Femur (tissue), 1 donor: ENCODE results near the gene AGAP3.

ENCODE experiments used
- DNase-seq: peaks from one replicate; pipeline ENCODE4 v3.0.0-alpha.2; 2017

Gene AGAP3

DNA sequence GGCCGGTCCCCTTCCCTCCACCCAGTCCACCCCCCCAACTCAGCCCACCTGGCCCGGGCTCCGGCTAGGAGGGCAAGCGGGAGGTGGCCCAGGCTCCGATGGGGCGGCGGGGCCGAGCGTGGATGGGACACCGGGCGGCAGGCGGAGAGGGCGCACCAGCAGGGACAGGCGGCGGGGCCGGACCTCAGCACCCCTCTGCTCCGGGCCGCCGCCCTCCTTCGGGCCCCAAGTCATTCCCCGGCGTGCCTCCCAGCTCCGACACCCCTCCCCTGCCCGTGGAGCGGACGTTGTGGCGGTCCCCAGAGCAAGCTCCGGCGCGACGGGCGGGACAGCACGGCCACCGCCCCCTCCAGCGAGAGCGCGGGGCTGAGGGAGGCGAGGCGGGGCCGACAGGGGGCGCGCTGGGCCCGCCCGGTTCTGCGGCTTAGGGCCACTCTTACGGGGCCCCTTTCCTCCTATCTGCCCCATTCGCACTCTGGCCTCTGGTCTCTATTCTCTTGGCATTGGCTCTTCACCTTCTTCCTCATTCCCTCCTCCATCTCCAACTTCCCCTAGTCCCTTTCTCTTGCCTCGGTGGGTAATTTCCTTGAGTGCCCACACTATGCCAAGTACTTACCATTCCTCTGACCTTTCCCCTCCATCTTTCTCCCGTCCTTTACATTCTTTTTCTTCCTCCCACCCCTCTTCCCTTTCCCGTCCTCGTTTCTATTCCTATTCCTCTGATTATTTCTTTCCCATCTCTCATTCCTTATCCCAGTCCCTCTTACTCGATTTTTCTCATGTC, 81.9 kb downstream of the AGAP3 start:
- DNase-seq: no peak

DNA sequence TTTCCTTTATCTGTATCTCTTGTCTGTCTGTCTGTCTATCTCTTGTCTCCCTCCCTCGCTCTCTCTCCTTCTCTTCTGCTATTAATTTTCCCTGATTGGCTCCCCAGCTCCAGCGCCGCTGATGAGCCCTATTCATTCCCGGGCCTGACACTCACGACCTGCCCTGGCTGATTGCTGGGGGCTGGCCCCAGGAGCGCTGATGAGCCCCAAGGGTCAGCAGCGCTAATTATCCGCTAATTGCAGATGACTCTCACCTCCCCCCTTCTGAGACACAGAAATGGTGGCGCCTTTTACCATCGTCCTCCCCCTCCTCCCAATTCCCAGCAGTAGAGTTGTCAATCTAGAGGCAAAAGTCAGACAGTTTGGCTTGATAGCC, 82.5 kb downstream of the AGAP3 start:
- no peak for DNase-seq

DNA sequence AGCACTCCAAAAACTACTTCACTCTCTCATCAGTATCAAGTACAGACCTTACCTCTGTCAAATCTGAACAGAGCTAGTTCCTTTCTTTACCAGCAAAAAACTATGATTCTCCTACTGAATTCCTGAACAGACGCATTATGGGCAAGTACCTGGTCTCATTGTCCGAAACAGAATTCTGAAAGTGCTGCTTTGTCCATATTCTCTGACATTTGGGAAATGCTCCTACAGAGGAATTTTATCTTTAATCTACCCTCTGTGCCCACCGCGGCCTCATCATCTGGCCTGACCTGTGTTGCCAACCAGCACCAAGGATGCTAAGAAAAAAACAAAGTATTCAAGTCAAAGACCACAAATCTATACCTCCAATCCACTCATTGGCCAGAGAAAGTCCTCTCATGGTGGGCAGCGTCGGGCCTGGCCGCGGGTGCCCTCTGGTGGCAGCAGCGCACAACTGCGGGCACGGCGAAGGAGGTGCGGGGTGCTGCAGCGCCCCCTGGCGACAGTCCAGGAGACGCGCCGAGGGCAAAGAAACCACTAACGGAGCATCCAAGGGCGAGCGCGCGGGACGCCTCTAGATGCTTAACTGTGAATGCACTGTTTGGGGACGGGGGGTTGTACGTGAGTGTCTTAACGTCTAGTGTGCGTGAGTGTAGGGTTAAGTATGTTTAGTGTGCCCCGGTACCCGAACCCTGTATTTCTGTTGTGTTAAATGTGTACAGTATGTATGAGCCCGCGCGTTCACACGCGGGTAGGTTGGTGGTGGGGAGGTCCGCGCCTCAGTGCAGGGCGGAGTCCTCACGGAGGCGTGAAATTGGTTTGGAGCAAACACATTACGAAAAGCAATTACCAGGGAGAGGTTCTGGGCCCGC, 86.2 kb downstream of the AGAP3 start:
- DNase-seq: peak; percentile 88

DNA sequence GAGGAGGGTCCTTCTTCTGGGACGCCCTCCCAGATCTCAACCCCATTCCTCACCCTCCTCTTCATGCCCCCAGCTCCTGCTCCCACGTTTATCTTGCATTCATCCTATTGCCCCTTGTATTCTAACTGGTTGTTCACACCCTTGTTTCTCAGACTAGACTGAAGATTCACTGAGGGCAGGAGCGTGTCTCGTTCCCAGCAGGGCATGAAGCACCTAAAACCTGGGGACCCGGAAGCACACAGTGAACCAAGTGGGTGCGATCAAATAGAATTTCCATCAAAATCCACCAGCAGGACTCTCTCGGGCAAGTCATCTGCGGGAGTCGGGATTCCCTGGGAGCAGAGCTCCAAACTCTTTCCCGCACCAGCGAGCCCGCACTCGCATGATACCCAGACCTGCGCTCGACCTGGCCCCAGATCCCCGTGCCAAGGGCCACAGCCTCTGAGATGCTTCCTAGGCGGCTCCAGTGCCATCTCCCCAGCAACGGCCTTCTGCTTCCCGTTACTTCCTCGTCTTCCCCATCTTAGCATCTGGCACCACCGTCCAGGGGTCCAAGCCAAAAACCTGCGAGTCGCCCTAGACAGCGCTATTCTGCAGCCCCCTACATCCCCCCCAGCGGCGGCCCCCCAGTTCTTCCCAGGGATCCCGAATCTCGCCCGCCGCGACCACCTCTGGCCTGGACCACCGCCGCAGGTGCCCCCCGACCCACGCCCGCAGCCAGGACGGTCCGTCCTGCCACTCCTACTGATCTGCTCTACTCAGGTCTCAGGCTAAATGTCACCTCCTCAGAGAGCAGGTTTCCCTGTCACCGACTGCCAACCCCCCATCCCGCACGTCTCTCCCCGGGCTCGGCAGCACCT, 87.3 kb downstream of the AGAP3 start:
- no peak for DNase-seq

DNA sequence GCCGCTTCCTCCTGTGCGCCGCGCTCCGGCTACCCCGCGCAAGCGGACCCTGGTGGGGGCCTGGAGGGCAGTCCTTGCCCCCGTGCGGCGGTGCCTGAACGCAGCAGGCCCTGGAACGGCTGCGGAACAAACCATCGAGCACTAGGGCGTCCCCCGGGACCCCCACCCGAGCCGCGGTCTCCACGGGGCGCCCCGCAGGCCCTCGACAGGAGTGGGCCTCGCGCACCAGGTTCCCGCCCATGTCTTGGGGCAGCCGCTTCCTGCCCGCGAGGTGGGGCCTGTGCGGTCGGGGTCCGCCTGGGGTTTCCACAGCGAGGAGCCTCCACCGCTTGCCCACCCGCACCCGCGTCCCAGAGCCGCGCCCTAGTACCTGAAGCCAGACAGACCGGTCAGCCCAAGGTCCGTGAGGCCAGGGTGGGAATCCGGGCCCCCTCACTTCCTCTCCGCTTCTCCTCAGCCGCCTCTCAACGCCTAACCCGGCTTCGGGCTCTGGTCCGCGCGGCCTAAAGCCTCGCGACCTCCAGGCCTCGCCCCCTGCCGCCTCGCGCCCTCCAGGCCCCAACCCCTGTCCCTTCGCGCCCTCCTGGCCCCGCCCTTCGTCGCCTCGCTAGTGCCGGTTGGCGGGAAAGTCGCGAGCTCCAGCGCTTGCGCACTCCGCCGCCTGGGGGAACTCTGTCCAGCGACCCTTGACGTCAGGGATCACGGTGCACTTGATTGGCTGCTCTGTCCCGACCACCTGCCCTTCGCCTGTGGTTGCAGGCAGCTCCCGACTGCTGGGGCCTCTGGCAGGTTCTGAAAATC, 88.2 kb downstream of the AGAP3 start:
- peak; percentile 65 for DNase-seq

DNA sequence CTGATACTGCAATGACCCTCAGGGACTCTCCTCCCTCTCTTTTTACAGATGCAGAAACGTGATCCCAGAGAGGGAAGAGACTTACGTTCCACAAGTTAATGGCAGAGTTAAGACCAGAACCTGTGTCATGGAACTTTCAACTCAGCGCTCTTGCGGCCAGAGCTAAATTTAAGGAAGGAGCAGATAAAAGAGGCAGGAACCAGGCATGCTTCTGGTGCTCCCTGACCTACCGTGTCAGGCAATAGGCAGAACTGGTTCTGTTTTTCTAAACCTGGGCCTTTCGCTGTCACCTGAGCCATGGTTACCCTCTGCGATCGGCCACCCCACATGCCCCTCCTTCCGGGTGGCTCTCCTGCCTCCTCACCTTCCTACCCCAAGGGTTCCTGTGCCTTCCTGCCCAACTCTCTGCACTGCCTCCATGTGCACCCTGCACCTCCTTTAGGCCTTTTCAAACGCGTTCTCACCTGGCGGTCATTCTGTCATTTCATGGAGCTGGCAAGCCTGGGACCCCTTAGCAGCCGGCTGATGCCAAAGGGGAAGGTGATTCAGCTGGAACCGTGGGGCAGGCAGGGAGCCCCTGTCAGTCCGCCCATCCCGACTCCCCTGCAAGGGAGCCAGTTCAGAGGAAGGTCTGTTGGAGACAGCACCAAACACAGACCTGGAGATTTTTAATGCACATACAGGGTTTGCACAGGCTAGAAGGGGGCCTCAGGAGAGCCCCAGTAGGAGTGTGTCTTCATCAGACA, 88.9 kb downstream of the AGAP3 start:
- no peak for DNase-seq

DNA sequence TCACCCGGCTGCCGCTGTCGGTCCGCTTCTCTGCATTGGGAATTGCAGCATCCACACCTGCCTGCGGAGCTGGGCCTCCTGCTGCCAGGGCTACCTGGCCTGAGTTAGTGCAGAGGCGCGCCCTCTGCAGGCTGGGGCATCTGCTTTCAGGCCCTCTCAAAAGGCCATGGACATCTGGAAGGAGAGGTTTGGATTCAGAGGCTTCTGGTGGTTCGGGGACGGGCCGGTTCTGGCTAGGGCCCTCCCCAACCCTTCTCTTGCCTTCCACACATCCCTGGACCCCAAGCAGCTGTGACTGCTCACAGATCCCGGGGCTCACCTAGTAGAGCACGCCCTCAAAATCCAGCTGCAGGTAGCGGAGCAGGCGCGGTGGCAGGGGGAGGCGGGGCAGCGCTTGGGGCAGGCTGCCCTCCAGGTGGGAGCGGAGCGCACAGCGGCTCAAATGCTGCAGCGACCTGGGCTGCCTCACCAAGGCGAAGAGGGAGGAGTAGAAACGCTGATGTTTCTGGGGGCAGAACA, 89.6 kb downstream of the AGAP3 start:
- DNase-seq: no peak

DNA sequence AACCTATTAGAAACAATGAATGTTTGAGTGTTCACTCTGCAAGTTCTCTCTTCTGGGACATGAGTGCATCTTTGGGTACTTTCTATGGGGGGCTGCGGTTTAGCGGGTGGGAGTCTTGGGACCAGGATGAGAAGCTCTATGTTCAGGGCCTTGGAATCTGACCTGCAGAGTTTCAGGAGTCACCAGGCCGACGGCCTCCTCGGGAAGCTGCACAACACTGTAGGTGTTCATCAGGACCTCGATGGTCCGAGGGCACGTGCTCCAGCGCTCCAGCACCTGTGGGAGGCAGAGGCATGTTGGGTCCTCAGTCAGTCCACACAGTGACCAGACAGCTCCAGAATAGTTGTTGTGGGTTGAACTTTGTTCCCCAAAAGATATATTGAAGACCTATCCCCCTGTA, 90.1 kb downstream of the AGAP3 start:
- no peak for DNase-seq

DNA sequence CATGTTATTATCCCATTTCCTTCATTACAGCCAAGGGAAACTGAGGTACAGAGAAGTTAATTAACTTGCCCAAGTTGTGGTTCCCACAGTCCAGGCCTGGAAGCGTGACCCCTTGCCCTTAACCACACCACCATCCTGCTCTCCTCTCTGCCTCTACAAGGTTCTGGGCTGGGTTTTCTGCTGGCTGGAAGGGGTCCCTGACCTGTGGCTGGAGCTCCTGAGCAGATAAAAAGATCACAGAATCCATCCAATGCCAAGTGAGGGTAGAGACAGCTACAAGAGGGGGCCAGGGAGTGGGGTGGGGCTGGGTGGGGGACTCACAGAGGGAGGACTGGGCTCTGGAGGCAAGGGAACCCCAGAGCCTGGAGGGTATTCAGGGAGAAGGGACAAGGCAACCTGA, 91.0 kb downstream of the AGAP3 start:
- DNase-seq: no peak

DNA sequence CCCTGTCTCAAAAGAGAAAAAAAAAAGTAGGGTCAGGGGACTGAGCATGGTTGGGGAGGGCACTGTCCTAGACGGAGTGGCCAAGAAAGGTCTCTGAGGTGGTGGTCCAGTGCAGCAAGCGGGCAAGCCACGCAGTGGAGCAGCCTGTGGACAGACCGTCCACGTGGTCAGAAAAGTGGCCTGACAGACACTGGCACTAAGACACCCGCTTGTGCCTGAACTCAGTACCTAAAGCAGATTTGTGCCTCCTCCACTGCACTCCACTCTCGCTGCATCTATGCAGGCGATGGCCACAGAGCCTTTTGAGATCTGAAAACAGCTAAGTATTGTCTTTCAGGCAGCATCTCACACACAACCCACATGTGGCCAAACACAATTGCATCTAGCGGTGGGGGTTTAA, 92.0 kb downstream of the AGAP3 start:
- no peak for DNase-seq

DNA sequence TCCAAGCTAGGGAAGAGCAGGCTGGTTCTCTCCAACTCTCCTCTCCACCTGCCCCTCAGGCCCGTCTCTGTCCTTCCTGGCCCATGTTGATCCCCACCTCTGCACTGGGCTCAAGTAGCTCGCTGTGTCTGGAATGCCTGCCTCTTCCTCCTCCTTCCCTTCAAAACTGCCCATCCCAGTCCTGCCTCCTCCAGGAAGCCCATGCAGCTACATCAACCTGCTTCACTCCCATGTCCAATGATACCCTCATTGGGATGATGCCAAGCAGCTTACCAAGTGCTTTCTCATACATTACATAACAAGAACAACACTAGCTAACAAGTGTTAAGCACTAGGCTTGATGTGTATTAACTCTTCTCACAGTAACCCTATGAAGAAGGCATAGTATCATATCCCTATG, 92.6 kb downstream of the AGAP3 start:
- DNase-seq: no peak

DNA sequence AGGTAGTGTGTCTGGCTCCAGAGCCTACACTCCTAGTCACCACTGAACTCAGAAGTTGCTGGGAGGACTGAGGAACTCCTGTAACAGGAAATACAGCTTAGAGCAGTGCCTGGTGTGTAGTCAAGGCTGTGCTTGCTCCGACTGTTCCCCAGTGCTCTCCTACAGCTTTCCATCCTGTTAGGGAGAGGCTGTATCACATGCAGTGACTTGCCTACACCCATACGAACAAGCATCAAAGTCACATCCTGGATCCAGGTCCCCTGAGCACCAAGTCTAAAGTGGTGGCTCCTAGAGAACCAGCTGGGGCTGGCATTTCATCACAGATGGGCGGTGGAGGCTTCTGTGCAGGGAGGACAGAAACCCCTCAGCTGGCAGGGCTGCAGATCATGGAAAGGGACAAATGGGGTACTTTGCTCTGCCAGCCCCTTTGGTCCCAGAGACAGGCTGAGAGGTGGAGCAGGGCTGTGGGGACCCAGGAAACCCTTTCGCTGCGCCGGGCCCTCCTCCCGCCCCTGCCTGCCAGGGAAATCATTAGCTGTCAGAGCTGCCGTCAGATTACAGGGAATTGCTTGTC, 93.1 kb downstream of the AGAP3 start:
- no peak for DNase-seq

DNA sequence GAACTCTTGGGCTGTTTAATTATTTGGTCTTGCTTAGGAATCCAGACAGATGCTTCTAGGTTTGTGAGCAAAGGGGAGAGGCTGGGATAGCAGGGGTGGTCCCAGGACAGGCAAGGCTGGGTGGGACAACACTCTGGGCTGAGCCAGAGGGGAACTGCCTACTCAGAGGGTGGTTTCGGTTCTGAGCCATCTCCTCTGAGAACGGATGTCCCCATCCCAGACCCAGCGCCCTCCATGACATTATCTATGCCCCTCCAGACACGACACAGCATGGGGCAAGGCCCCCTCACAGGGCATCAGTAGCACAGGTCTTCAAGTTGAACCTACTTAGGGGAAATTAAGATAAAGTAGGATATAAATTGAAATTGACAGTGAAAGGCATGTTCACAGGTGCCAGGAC, 93.7 kb downstream of the AGAP3 start:
- DNase-seq: no peak

DNA sequence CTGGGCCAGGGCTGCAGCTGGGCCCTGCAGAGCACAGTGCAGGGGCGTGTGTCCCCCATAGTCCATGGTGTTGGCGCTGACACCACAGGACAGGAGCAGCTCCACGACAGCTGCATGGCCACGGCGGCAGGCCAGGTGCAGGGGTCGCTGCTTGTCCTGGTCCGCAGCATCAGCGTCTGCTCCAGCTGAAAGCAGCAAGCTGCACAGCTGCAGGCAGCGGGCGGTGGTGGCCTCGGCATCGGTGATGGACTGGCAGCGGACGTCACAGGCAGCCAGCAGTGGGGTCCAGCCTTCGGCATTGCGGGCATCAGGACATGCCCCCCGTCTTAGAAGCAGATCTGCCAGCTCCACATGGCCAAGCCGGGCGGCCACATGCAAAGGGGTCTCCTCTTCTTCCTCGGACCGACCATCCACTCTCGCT, 94.7 kb downstream of the AGAP3 start:
- DNase-seq: no peak

DNA sequence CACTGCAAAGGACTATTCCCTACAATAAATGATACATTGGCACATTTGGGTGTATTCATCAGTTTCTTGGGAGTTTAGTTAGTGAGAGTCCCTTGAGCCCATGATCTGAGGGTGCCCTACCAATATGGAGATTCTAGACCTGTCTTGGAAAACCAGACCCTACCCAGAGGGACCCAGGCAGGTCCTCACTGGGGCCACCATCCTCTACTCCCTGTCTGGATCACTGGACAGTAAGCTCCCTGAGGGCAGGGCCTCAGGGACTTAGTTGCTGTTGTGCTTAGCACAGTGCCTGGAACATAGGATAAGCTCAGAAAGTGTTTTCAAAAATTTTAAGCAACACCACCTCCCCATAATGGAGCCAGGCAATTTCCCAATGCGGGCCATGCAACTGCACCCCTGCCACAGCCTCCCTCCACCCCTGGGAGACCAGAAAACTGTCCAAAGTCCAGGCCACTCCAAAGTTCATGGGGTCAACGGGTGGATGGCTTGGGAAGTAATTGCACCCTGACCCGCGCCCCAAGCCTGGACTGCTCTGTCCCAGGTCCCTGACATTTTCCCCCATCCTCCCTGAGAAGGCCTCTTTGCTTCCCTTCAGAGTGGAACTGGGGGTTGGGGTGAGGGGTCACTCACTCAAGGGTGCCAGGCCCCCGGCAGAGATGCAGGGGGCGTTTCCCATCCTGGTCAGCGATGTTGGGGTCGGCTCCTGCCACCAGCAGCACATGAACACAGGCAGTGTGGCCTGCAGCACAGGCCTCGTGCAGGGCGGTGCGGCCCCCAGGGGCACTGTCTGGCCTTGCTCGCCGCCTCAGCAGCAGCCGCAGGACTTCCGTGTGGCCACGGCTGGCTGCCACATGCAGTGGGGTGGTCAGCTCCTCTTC, 99.7 kb downstream of the AGAP3 start:
- DNase-seq: no peak

DNA sequence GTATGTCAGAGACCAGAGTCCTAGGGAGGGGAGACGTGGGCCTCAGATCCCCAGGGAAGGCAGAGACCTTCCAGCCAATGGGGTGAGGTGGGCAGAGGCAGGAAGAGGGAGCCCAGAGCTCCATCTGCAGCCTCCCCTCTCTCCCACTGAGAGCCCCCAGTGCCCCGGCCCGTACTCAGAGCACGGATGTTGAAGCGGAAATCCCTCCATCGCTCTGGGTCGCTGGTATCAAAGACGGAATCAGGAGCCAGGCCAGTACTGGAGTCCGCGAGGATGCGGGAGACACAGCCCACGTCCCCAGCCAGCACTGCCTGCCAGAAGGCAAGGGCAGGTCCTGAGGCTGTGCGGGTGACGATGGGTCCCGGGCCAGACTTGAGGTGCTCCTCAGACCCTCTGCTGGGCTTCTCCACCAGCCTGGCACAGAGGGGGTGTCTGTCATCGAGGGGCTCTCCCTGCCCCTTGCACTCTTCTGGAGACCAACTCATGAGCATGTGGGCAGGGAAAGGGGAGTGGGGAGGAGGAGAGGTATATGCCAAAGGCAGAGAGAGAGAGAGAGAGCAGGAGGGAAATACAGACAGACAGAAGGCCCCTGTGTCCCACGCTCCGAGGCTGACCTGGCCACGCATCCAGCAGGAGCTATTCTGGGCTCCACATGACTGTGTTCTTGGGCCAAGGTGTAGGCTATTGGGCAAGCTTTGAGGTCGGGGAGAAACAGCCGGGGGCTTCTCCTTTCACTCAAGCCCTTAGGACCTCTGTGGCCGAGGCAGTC, 100.5 kb downstream of the AGAP3 start, which contains the start of gene ASB10:
ASB10 (minus strand) TSS at position 611 of the 769 bp plus-strand sequence; CDS start at position 491, 120 bp downstream.
- DNase-seq: no peak

DNA sequence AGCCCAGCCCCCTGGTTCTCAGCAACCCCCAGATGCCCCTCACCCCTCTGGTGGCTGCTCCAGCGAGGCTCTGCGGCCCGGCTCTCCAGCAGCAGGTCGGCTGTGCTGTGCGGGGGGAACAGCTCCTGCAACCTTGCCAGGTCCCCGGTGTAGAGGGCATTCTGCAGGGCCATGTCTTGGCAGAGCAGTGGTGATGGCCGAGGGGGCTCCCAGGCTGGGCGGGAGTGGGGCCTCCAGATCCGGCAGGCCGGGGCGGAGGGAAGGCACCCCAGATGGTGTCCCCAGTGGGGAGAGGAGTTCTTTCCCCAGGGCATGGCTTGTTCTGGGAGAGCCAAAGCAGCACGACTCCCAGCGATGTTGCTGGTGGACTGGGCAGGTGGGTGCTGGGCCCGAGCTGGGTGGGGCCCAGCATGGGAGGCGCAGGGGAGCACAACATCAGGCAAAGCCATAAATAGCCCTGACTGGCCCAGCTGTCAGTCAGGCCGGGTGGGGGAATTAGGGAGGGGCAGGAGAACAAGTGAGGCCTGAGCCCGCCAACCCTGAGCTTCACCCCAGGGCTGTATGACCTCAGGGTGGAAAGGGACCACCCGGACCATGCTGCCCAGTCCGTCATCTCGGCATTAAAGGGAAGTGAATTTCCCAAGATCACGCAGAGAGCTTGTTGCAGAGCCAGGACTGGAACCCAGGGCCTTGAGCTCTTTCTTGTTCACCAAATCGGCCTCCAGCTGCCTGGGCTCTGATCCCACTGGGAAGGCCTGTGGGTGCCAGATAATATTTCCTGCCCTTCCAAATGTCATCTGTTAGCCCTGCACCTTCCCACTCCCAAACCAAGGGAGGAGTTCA, 101.4 kb downstream of the AGAP3 start:
- DNase-seq: no peak

DNA sequence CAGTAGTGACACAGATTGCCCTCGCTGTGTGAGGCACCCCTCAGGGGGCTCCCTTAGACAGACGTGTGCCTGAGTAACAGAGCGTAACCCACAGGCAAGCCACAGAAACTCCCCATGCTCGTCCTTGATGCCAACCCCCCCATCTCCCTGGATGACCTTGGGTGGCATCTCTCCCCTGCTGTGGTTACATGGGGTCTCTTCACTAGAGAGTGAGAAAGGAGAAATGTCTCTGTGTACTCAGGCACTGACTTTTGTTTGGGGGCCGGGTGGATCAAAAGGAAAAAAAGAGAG, 101.9 kb downstream of the AGAP3 start:
- no peak for DNase-seq
